Heart left ventricle (tissue), 16 donors: ENCODE measurements around the gene ZBTB46. TPM values are rescaled to one million over a fixed set of nuclear protein-coding genes. Genes with fewer than 3 reads are reported as not detected.

Source experiments
- ATAC-seq, 4 donors: fragments of 200-7000 bp; cut with Tn5 transposase; one replicate each; pipeline ENCODE4 v1.9.1; 2020 to 2022; ENCODE audit warnings: moderate library complexity in 4 of 4, mild to moderate bottlenecking in 3 of 4, moderate number of reproducible peaks in 1 of 4
- DNase-seq, 5 donors: peaks; one replicate each; pipeline ENCODE4 v3.0.0-alpha.2; 2020
- H3K27ac ChIP-seq, 12 donors: fragments of 200-600 bp; sonication (generic) in 4 of 12; one replicate each; pipeline versions ENCODE4 v1.5.0 to v1.8.0; 2016 to 2022; ENCODE audit warnings: mild to moderate bottlenecking in 2 of 12
- H3K27me3 ChIP-seq, 9 donors: fragments of 200-600 bp; sonication (generic) in 2 of 9; one replicate each; pipeline versions ENCODE4 v1.5.1 to v1.8.0; 2016 to 2022; ENCODE audit warnings: mild to moderate bottlenecking in 3 of 9
- H3K36me3 ChIP-seq, 9 donors: fragments of 200-600 bp; sonication (generic) in 2 of 9; one replicate each; pipeline versions ENCODE4 v1.5.0 to v1.8.0; 2018 to 2022; ENCODE audit warnings: mild to moderate bottlenecking in 2 of 9
- H3K4me1 ChIP-seq, 12 donors: fragments of 200-600 bp; sonication (generic) in 4 of 12; one replicate each; pipeline versions ENCODE4 v1.5.0 to v1.8.0; 2016 to 2022; ENCODE audit warnings: mild to moderate bottlenecking in 3 of 12
- H3K4me3 ChIP-seq, 12 donors: fragments of 200-600 bp; sonication (generic) in 4 of 12; one replicate each; pipeline versions ENCODE4 v1.5.0 to v1.8.0; 2017 to 2022; ENCODE audit warnings: mild to moderate bottlenecking in 9 of 12, moderate library complexity in 4 of 12
- H3K9me3 ChIP-seq, 12 donors: fragments of 200-600 bp; sonication (generic) in 4 of 12; one replicate each; pipeline versions ENCODE4 v1.5.0 to v1.8.0; 2016 to 2022; ENCODE audit warnings: mild to moderate bottlenecking in 1 of 12
- CTCF ChIP-seq, 12 donors: fragments of 200-600 bp; sonication (generic) in 4 of 12; IDR thresholded peaks; one replicate each; pipeline versions ENCODE4 v1.5.0 to v1.8.0; 2018 to 2022; ENCODE audit warnings: antibody characterized with exemption in 12 of 12, mild to moderate bottlenecking in 5 of 12
- POLR2A ChIP-seq, 2 donors: fragments of 450-650 bp; IDR thresholded peaks; one replicate each; pipeline ENCODE4 v1.6.1; 2017; ENCODE audit warnings: antibody characterized with exemption in 2 of 2, mild to moderate bottlenecking in 2 of 2, moderate library complexity in 2 of 2
- WGBS, 4 donors: extraction: QIAGEN DNeasy Blood & Tissue Kit in 2 of 4; methylation state at CpG; one replicate each; pipeline versions ENCODE4 v1.1.5 to v1.1.7; 2013 to 2018; 5-methylcytosine and 5-hydroxymethylcytosine counted together
- intact Hi-C, 10 donors: fragments of 100-400 bp; cut with DNase I; formaldehyde crosslinking; loops; one replicate each; pipeline versions ENCODE4 v1.11.1 to v1.14.2; 2022
- polyA plus RNA-seq, 2 donors: library from polyadenylated mRNA; stranded (reverse); fragments of 200-250 nt; gene quantifications; one replicate each; pipeline ENCODE4 v1.2.3, GENCODE V29; 2013
- total RNA-seq, 9 donors: library from RNA; depleted of rRNA in 2 of 9; stranded (reverse); fragments of >200 nt in 2 of 9; fragmentation: NEBNext Ultra II Directional in 3 of 9; extraction: Animal tissue kit (Norgen Biotek cat#: 25700) in 3 of 9; gene quantifications; one replicate each; pipeline versions ENCODE4 v1.1.0 to v1.2.4, GENCODE V29; 2016 to 2023
- donor health status: ischemic (EF 13 %, LVEDD 7.1; RV severe dilation, severe dysfunction).
- donor health status: healthy with polysubstance abuse.
- donor health status: DM: no; HTN: yes; CAD: no.
- donor health status: DM: no; HTN: no; CAD: no.
- donor health status: ischemic (EF 25% LVEDD 6.9; RV normal size, moderate dysfunction).
- donor health status: ischemic (EF 25% LVEDD 5.7; RV mildly dilated, moderate dysfunction).
- donor health status: healthy.
- donor health status: DM: yes; HTN: yes; CAD: no.
- donor health status: ischemic (EF 35%, LVEDD 5.7; RV mildly dilated, moderate dysfunction).
- donor health status: nonischemic (EF 11% LVEDD 7.7; RV severe dilation, severe dysfunction).
- donor health status: DM: yes; HTN: yes; CAD: no.
- donor health status: PGD.
- donor health status: ischemic (EF 29% LVEDD 5.4; RV normal size, mild dysfunction).
- donor health status: nonischemic (EF 23%, LVEDD 6.1; RV moderate dilation, normal function).

ZBTB46 gene
- total and polyA plus RNA-seq, 11 donors = 6.6 to 27.4 (median 14.3) TPM

- H3K27ac ChIP-seq = peak overlapping the region in 8 of 12 donors; percentile 0 to 88 (median 22)
- peak in 1 of 5 donors; percentile 69 for DNase-seq
Observed at GRCh38 chr20:63860325-63861051, 29.4 kb upstream of the ZBTB46 start.

DNA sequence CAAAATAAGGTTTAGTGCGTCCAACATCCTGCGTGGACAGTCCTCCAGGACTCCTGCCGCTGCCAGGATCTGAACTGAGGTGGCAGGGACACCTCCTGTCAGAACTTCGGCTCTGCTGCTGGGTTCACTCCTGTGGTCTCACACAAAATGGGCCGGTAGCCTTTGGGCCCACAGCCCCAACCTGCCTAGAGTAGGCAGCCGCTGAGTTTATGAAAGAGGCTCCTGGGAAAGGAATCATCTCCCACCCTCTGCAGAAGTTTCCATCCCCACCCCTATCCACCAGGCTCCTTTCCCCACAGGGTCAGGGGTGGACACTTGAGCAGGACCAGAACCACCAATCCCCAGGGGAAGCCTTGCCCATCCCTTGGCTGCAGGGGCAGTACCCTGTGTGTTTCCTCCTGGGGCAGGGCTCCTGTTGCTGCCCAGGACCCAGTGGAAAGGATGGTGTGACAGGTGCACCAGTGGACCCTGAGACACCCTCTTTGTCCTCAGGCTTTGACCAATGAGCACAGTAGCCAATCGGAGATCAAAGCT, 28.2 kb upstream of the ZBTB46 start:
- TF ChIP-seq POLR2A (IDR thresholded peaks at IDR 0.05) (no peak), CTCF (IDR thresholded peaks at IDR 0.05) (peak in 2 of 12 donors; percentile 21 to 40)
- intact Hi-C loops = loop anchor here in 7 of 10 donors (2.0 to 5.0 kb wide), 5 partner anchors 30 to 72 kb away; no protein-coding TSS in a partner anchor
- Histone ChIP-seq H3K27me3 (no peaks in the 10 kb centered on the region), H3K4me1 (peaks cover 26 to 79% (median 61%) of the 10 kb centered on the region in 12 donors), H3K27ac (peak overlapping the region; percentile 49 to 88 (median 80)), H3K36me3 (peaks cover 0 to 17% (median 4%) of the 10 kb centered on the region in 9 donors), H3K9me3 (no peaks in the 10 kb centered on the region), H3K4me3 (peak overlapping the region in 1 of 12 donors; percentile 24)
- WGBS, 4 donors = 27 to 45% (median 38%) methylated on average over 5 to 7 of the region's 7 CpGs
- no peak for ATAC-seq
- no peak for DNase-seq

More at GRCh38 chr20:63860325-63861051, 29.4 kb upstream of the ZBTB46 start:
- Histone ChIP-seq H3K4me1 (peaks cover 21 to 67% (median 51%) of the 10 kb centered on the region in 12 donors), H3K36me3 (peaks cover 0 to 17% (median 4%) of the 10 kb centered on the region in 9 donors), H3K27me3 (no peaks in the 10 kb centered on the region), H3K9me3 (no peaks in the 10 kb centered on the region), H3K4me3 (no peak overlapping the region)
- no peak for ATAC-seq
- no peak for TF ChIP-seq POLR2A (IDR thresholded peaks at IDR 0.05)
- WGBS, 4 donors = 69 to 83% (median 78%) methylated on average over 16 to 17 of the region's 17 CpGs
- intact Hi-C loops = loop anchor here in 9 of 10 donors (5.0 to 10.0 kb wide), 13 partner anchors 33 to 326 kb away; partner anchors contain the start of genes PTK6 (in 3 of the 9), ARFRP1 (in 1 of the 9), GMEB2 (in 1 of the 9) and RTEL1 (in 1 of the 9)

GRCh38 chr20:63858393-63859165, 27.5 kb upstream of the ZBTB46 start:
- H3K27ac ChIP-seq = peak overlapping the region; percentile 49 to 88 (median 80)
- H3K36me3 ChIP-seq = peaks cover 0 to 17% (median 4%) of the 10 kb centered on the region in 9 donors
- TF ChIP-seq POLR2A (IDR thresholded peaks at IDR 0.05) (no peak), CTCF (IDR thresholded peaks at IDR 0.05) (peak in 10 of 12 donors; percentile 18 to 62 (median 46))
- ATAC-seq (peak; percentile 32 to 74 (median 52)), DNase-seq (peak; percentile 78 to 88 (median 79))
- peak overlapping the region in 3 of 12 donors; percentile 20 to 28 (median 24) for H3K4me3 ChIP-seq
- intact Hi-C loops = loop anchor here in 7 of 10 donors (1.0 to 5.0 kb wide), 6 partner anchors 12 to 72 kb away; no protein-coding TSS in a partner anchor
- no peaks in the 10 kb centered on the region for H3K9me3 ChIP-seq
- H3K27me3 ChIP-seq = no peaks in the 10 kb centered on the region
- WGBS, 4 donors = 16 to 33% (median 26%) methylated on average over 1 to 12 of the region's 12 CpGs
- peaks cover 28 to 80% (median 62%) of the 10 kb centered on the region in 12 donors for H3K4me1 ChIP-seq

- WGBS, 4 donors = 29 to 45% (median 34%) methylated on average over 10 to 14 of the region's 14 CpGs
- TF ChIP-seq CTCF (IDR thresholded peaks at IDR 0.05) (no peak), POLR2A (IDR thresholded peaks at IDR 0.05) (no peak)
- no peaks in the 10 kb centered on the region for H3K27me3 ChIP-seq
- no peaks in the 10 kb centered on the region for H3K9me3 ChIP-seq
- peaks cover 26 to 81% (median 58%) of the 10 kb centered on the region in 12 donors for H3K4me1 ChIP-seq
- DNase-seq (peak; percentile 64 to 76 (median 66)), ATAC-seq (peak; percentile 5 to 39 (median 16))
- H3K36me3 ChIP-seq = peaks cover 0 to 17% (median 4%) of the 10 kb centered on the region in 9 donors
- H3K27ac ChIP-seq = peak overlapping the region; percentile 49 to 88 (median 80)
- intact Hi-C loops = loop anchor here in 7 of 10 donors (1.0 to 5.0 kb wide), 6 partner anchors 12 to 71 kb away; no protein-coding TSS in a partner anchor
- peak overlapping the region in 2 of 12 donors; percentile 20 to 28 for H3K4me3 ChIP-seq
Observed at GRCh38 chr20:63857764-63858392, 26.8 kb upstream of the ZBTB46 start.
